ENCODE measurements around the gene SYS1. TPM values are rescaled to one million over a fixed set of nuclear protein-coding genes. Genes with fewer than 3 reads are reported as not detected.
A peak's percentile ranks its signal among the peaks of the same experiment; 100 is the strongest.

The SYS1 gene
- total and polyA plus RNA-seq, 4 donors = 21.3 to 57.5 (median 35.2) TPM

GRCh38 chr20:45377269-45377668 lies 14.3 kb downstream of the SYS1 start:
- Histone ChIP-seq H3K36me3 (ENCODE audit: control insufficient read depth in 4 of 4, insufficient read depth in 4 of 4, low read length in 4 of 4) (peaks cover 0 to 6% (median 1%) of the 10 kb centered on the region in 4 donors), H3K4me3 (no peak overlapping the region), H3K9me3 (ENCODE audit: control insufficient read depth in 4 of 4, insufficient read depth in 3 of 4, low read length in 3 of 4) (no peaks in the 10 kb centered on the region), H3K27me3 (ENCODE audit: control insufficient read depth in 3 of 3, insufficient read depth in 3 of 3, low read length in 2 of 3) (no peaks in the 10 kb centered on the region), H3K9ac (ENCODE audit: insufficient read depth in 1 of 2, low read length in 2 of 2) (peak overlapping the region in 1 of 2 donors; percentile 3), H3K4me1 (ENCODE audit: control insufficient read depth in 5 of 5, insufficient read depth in 5 of 5, low read length in 5 of 5) (peaks cover 0 to 15% (median 6%) of the 10 kb centered on the region in 5 donors), H3K27ac (ENCODE audit: low read depth in 1 of 2, low read length in 1 of 2) (peak overlapping the region in 1 of 2 donors; percentile 59)
- WGBS, 2 donors = 67 to 79% methylated on average over 11 of the region's 11 CpGs
- TF ChIP-seq CTCF (IDR thresholded peaks at IDR 0.05; ENCODE audit: control extremely low read depth, extremely low read depth) = no peak
- DNase-seq (peak in 2 of 3 donors; percentile 23 to 44), ATAC-seq (ENCODE audit: insufficient read depth, low FRiP score) (peak; percentile 35)

- no peak for TF ChIP-seq CTCF (IDR thresholded peaks at IDR 0.05; ENCODE audit: control extremely low read depth, extremely low read depth)
- H3K9ac ChIP-seq (ENCODE audit: insufficient read depth in 1 of 2, low read length in 2 of 2) = no peak within 1 kb of the TSS
- no peak within 1 kb of the TSS for H3K4me3 ChIP-seq
- no peaks in the 10 kb centered on the region for H3K9me3 ChIP-seq (ENCODE audit: control insufficient read depth in 4 of 4, insufficient read depth in 3 of 4, low read length in 3 of 4)
- H3K4me1 ChIP-seq (ENCODE audit: control insufficient read depth in 5 of 5, insufficient read depth in 5 of 5, low read length in 5 of 5) = peaks cover 0 to 11% (median 3%) of the 10 kb centered on the region in 5 donors
- H3K27me3 ChIP-seq (ENCODE audit: control insufficient read depth in 3 of 3, insufficient read depth in 3 of 3, low read length in 2 of 3) = no peaks in the 10 kb centered on the region
- H3K27ac ChIP-seq (ENCODE audit: low read depth in 1 of 2, low read length in 1 of 2) = peak within 1 kb of the TSS in 1 of 2 donors; percentile 59
- DNase-seq = no peak
- ATAC-seq (ENCODE audit: insufficient read depth, low FRiP score) = no peak
- whole genome bisulfite sequencing, 2 donors = 83 to 87% methylated on average over 1 of the region's 1 CpG
- H3K36me3 ChIP-seq (ENCODE audit: control insufficient read depth in 4 of 4, insufficient read depth in 4 of 4, low read length in 4 of 4) = peaks cover 0 to 6% (median 1%) of the 10 kb centered on the region in 4 donors
Measured at GRCh38 chr20:45378191-45378590, 15.2 kb downstream of the SYS1 start, which contains the start of gene TP53TG5. TSS of gene TP53TG5 (minus strand) at chr20:45378325. CDS start at chr20:45378236, 89 bp downstream.

GRCh38 chr20:45387274-45387673 lies 24.3 kb downstream of the SYS1 start:
- no peak for DNase-seq
- no peaks in the 10 kb centered on the region for H3K36me3 ChIP-seq (ENCODE audit: control insufficient read depth in 4 of 4, insufficient read depth in 4 of 4, low read length in 4 of 4)
- no peak overlapping the region for H3K4me3 ChIP-seq
- no peaks in the 10 kb centered on the region for H3K4me1 ChIP-seq (ENCODE audit: control insufficient read depth in 5 of 5, insufficient read depth in 5 of 5, low read length in 5 of 5)
- ATAC-seq (ENCODE audit: insufficient read depth, low FRiP score) = no peak
- no peak overlapping the region for H3K27ac ChIP-seq (ENCODE audit: low read depth in 1 of 2, low read length in 1 of 2)
- WGBS, 2 donors = 86 to 92% methylated on average over 1 of the region's 1 CpG
- H3K9ac ChIP-seq (ENCODE audit: insufficient read depth in 1 of 2, low read length in 2 of 2) = no peak overlapping the region
- no peaks in the 10 kb centered on the region for H3K9me3 ChIP-seq (ENCODE audit: control insufficient read depth in 4 of 4, insufficient read depth in 3 of 4, low read length in 3 of 4)
- H3K27me3 ChIP-seq (ENCODE audit: control insufficient read depth in 3 of 3, insufficient read depth in 3 of 3, low read length in 2 of 3) = no peaks in the 10 kb centered on the region
- TF ChIP-seq CTCF (IDR thresholded peaks at IDR 0.05; ENCODE audit: control extremely low read depth, extremely low read depth) = no peak

GRCh38 chr20:45390931-45391330 lies 28.0 kb downstream of the SYS1 start:
- no peaks in the 10 kb centered on the region for H3K4me1 ChIP-seq (ENCODE audit: control insufficient read depth in 5 of 5, insufficient read depth in 5 of 5, low read length in 5 of 5)
- H3K27ac ChIP-seq (ENCODE audit: low read depth in 1 of 2, low read length in 1 of 2) = no peak overlapping the region
- no peaks in the 10 kb centered on the region for H3K36me3 ChIP-seq (ENCODE audit: control insufficient read depth in 4 of 4, insufficient read depth in 4 of 4, low read length in 4 of 4)
- no peak overlapping the region for H3K4me3 ChIP-seq
- 91 to 95% methylated on average over 2 of the region's 2 CpGs for WGBS, 2 donors
- no peak overlapping the region for H3K9ac ChIP-seq (ENCODE audit: insufficient read depth in 1 of 2, low read length in 2 of 2)
- no peak for ATAC-seq (ENCODE audit: insufficient read depth, low FRiP score)
- DNase-seq = no peak
- no peaks in the 10 kb centered on the region for H3K9me3 ChIP-seq (ENCODE audit: control insufficient read depth in 4 of 4, insufficient read depth in 3 of 4, low read length in 3 of 4)
- TF ChIP-seq CTCF (IDR thresholded peaks at IDR 0.05; ENCODE audit: control extremely low read depth, extremely low read depth) = no peak
- H3K27me3 ChIP-seq (ENCODE audit: control insufficient read depth in 3 of 3, insufficient read depth in 3 of 3, low read length in 2 of 3) = no peaks in the 10 kb centered on the region

Measured in lung (tissue), 12 donors.